Mesenchymal stem cell (in vitro differentiated cells and primary cell): Measurements from ENCODE around the gene BDKRB1.

Experiments
- DNase-seq: peaks from one replicate; pipeline ENCODE4 v3.0.0-alpha.2; 2013
- H2AFZ ChIP-seq: one replicate; pipeline ENCODE4 v1.6.1; 2013; ENCODE audit warnings: low read depth, mild to moderate bottlenecking, control low read depth, inconsistent platforms, low read length, moderate library complexity
- H2AK5ac ChIP-seq: 2 replicates; pipeline ENCODE4 v1.6.1; 2013; ENCODE audit warnings: low read length, moderate library complexity, mild to moderate bottlenecking, inconsistent platforms; ENCODE audit not compliant: severe bottlenecking
- H2BK120ac ChIP-seq: one replicate; pipeline ENCODE4 v1.6.1; 2013; ENCODE audit warnings: low read depth, mild to moderate bottlenecking, inconsistent platforms, low read length, moderate library complexity
- H2BK12ac ChIP-seq, 2 experiments: one replicate each; pipeline ENCODE4 v1.6.1; 2013; ENCODE audit warnings: inconsistent platforms in 2 of 2, low read length in 2 of 2, mild to moderate bottlenecking in 2 of 2, moderate library complexity in 2 of 2, control low read depth in 1 of 2
- H2BK15ac ChIP-seq: one replicate; pipeline ENCODE4 v1.6.1; 2013; ENCODE audit warnings: mild to moderate bottlenecking, low read depth, inconsistent platforms; ENCODE audit not compliant: poor library complexity, severe bottlenecking
- H2BK5ac ChIP-seq: 2 replicates; pipeline ENCODE4 v1.6.1; 2013; ENCODE audit warnings: low read depth, mild to moderate bottlenecking, low read length, control low read depth, inconsistent platforms; ENCODE audit not compliant: poor library complexity, severe bottlenecking
- H3K14ac ChIP-seq, 2 experiments: one replicate each; pipeline ENCODE4 v1.6.1; 2013; ENCODE audit warnings: inconsistent platforms in 2 of 2, low read length in 2 of 2, control low read depth in 1 of 2, mild to moderate bottlenecking in 1 of 2, moderate library complexity in 1 of 2
- H3K18ac ChIP-seq, 2 experiments: one replicate each; pipeline ENCODE4 v1.6.1; 2013; ENCODE audit warnings: inconsistent platforms in 2 of 2, low read length in 2 of 2, control low read depth in 1 of 2, low read depth in 1 of 2, mild to moderate bottlenecking in 1 of 2
- H3K23ac ChIP-seq, 2 experiments: one replicate each; pipeline ENCODE4 v1.6.1; 2013; ENCODE audit warnings: inconsistent platforms in 2 of 2, low read length in 2 of 2, mild to moderate bottlenecking in 2 of 2, moderate library complexity in 2 of 2, control low read depth in 1 of 2
- H3K27ac ChIP-seq: 2 replicates; pipeline ENCODE4 v1.5.1; 2013; ENCODE audit warnings: mild to moderate bottlenecking, moderate library complexity, low read length, control low read depth, inconsistent platforms; ENCODE audit not compliant: poor library complexity, severe bottlenecking
- H3K27me3 ChIP-seq, 2 experiments: 2 replicates each; pipeline versions ENCODE4 v1.6.1 to v1.7.0; 2013; ENCODE audit warnings: low read length in 2 of 2, mild to moderate bottlenecking in 2 of 2, moderate library complexity in 2 of 2, control low read depth in 1 of 2, inconsistent platforms in 1 of 2; ENCODE audit not compliant: control insufficient read depth in 1 of 2, insufficient read depth in 1 of 2
- H3K36me3 ChIP-seq, 2 experiments: 2 replicates each; pipeline versions ENCODE4 v1.6.1 to v1.7.0; 2013; ENCODE audit warnings: low read length in 2 of 2, control low read depth in 1 of 2, inconsistent platforms in 1 of 2, low read depth in 1 of 2, mild to moderate bottlenecking in 1 of 2; ENCODE audit not compliant: insufficient read depth in 2 of 2, control insufficient read depth in 1 of 2
- H3K4ac ChIP-seq, 2 experiments: one replicate each; pipeline ENCODE4 v1.6.1; 2013; ENCODE audit warnings: inconsistent platforms in 2 of 2, low read length in 2 of 2, mild to moderate bottlenecking in 2 of 2, moderate library complexity in 2 of 2, control low read depth in 1 of 2, low read depth in 1 of 2
- H3K4me1 ChIP-seq: 2 replicates; pipeline ENCODE4 v1.6.1; 2013; ENCODE audit warnings: low read depth, low read length, control low read depth; ENCODE audit not compliant: control insufficient read depth, insufficient read depth
- H3K4me2 ChIP-seq: 2 replicates; pipeline ENCODE4 v1.6.1; 2013; ENCODE audit warnings: low read length, mild to moderate bottlenecking, inconsistent platforms; ENCODE audit not compliant: poor library complexity, severe bottlenecking
- H3K4me3 ChIP-seq, 2 experiments: 2 replicates each; pipeline versions ENCODE4 v1.5.1 to v1.7.0; 2013; ENCODE audit warnings: low read length in 2 of 2, mild to moderate bottlenecking in 2 of 2, control low read depth in 1 of 2, low read depth in 1 of 2; ENCODE audit not compliant: insufficient read depth in 1 of 2
- H3K79me1 ChIP-seq: replicated peaks from 2 replicates; pipeline ENCODE4 v1.6.1; 2013; ENCODE audit warnings: mild to moderate bottlenecking, control low read depth, low read length, inconsistent platforms; ENCODE audit not compliant: poor library complexity, severe bottlenecking
- H3K9ac ChIP-seq: 2 replicates; pipeline ENCODE4 v1.7.0; 2013; ENCODE audit warnings: mild to moderate bottlenecking, low read length, moderate library complexity
- H3K9me3 ChIP-seq: 2 replicates; pipeline ENCODE4 v1.7.0; 2013; ENCODE audit warnings: mild to moderate bottlenecking, low read length; ENCODE audit not compliant: control insufficient read depth
- H4K8ac ChIP-seq: one replicate; pipeline ENCODE4 v1.6.1; 2013; ENCODE audit warnings: inconsistent platforms, mild to moderate bottlenecking, low read length, moderate library complexity
- H4K91ac ChIP-seq: one replicate; pipeline ENCODE4 v1.6.1; 2013; ENCODE audit warnings: mild to moderate bottlenecking, low read length, inconsistent platforms
- WGBS: methylation state at CpG from one replicate; pipeline ENCODE4 v1.1.7; 2013; ENCODE audit warnings: mixed read lengths; 5-methylcytosine and 5-hydroxymethylcytosine counted together

The BDKRB1 gene

GRCh38 chr14:96257056-96257455 is 1.0 kb downstream of the BDKRB1 start:
- Histone ChIP-seq H2AK5ac (peak overlapping the region; percentile 20), H2AFZ (no peak overlapping the region), H3K23ac (no peak overlapping the region), H3K18ac (peak overlapping the region in 1 of 2 experiments; percentile 69), H3K9ac (peak overlapping the region; percentile 92), H3K79me1 (peaks cover 9% of the 10 kb centered on the region), H3K4me1 (peaks cover 21% of the 10 kb centered on the region), H3K4me3 (peak overlapping the region in 1 of 2 experiments; percentile 67), H4K8ac (no peak overlapping the region), H3K36me3 (peaks cover 11 to 30% of the 10 kb centered on the region in 2 experiments), H3K27ac (no peak overlapping the region), H3K14ac (no peak overlapping the region), H2BK120ac (no peak overlapping the region), H2BK5ac (no peak overlapping the region), H3K27me3 (no peaks in the 10 kb centered on the region), H2BK12ac (peak overlapping the region; percentile 79 to 93), H2BK15ac (no peak overlapping the region), H3K4me2 (no peak overlapping the region), H4K91ac (no peak overlapping the region), H3K9me3 (peaks cover 14% of the 10 kb centered on the region), H3K4ac (peak overlapping the region; percentile 20 to 42)
- WGBS: 91% methylated on average over 8 of the region's 8 CpGs
- no peak for DNase-seq

GRCh38 chr14:96257900-96258299 is 1.9 kb downstream of the BDKRB1 start:
- peaks cover 9 to 39% of the 10 kb centered on the region in 2 experiments for H3K36me3 ChIP-seq
- no peak overlapping the region for H3K4ac ChIP-seq
- peaks cover 14% of the 10 kb centered on the region for H3K9me3 ChIP-seq
- no peak overlapping the region for H3K4me2 ChIP-seq
- peak overlapping the region; percentile 42 for H2BK120ac ChIP-seq
- H3K9ac ChIP-seq: peak overlapping the region; percentile 92
- peak overlapping the region; percentile 3 for H2BK5ac ChIP-seq
- H2AK5ac ChIP-seq: no peak overlapping the region
- H2AFZ ChIP-seq: no peak overlapping the region
- peak overlapping the region in 1 of 2 experiments; percentile 67 for H3K4me3 ChIP-seq
- no peak overlapping the region for H3K23ac ChIP-seq
- H3K27me3 ChIP-seq: no peaks in the 10 kb centered on the region
- H3K4me1 ChIP-seq: peaks cover 14% of the 10 kb centered on the region
- H3K79me1 ChIP-seq: peaks cover 8% of the 10 kb centered on the region
- no peak overlapping the region for H4K91ac ChIP-seq
- DNase-seq: no peak
- no peak overlapping the region for H2BK15ac ChIP-seq
- H3K18ac ChIP-seq: no peak overlapping the region
- H3K27ac ChIP-seq: no peak overlapping the region
- no peak overlapping the region for H3K14ac ChIP-seq
- H4K8ac ChIP-seq: no peak overlapping the region
- no peak overlapping the region for H2BK12ac ChIP-seq

- Histone ChIP-seq H3K14ac (no peak overlapping the region), H3K4me1 (peaks cover 8% of the 10 kb centered on the region), H3K4ac (no peak overlapping the region), H2BK120ac (no peak overlapping the region), H3K18ac (no peak overlapping the region), H3K4me2 (no peak overlapping the region), H3K9ac (no peak overlapping the region), H3K23ac (no peak overlapping the region), H3K27me3 (no peaks in the 10 kb centered on the region), H2AK5ac (no peak overlapping the region), H2AFZ (no peak overlapping the region), H2BK5ac (no peak overlapping the region), H3K79me1 (peaks cover 21% of the 10 kb centered on the region), H4K91ac (no peak overlapping the region), H3K36me3 (peaks cover 23 to 64% of the 10 kb centered on the region in 2 experiments), H3K4me3 (no peak overlapping the region), H3K27ac (no peak overlapping the region), H2BK15ac (no peak overlapping the region), H2BK12ac (no peak overlapping the region), H4K8ac (no peak overlapping the region), H3K9me3 (peaks cover 14% of the 10 kb centered on the region)
- DNase-seq: peak; percentile 86
- WGBS: 23% methylated on average over 2 of the region's 2 CpGs
These were observed 4.4 kb downstream of the BDKRB1 start for GRCh38 chr14:96260341-96260821.

GRCh38 chr14:96261053-96261452 is 5.0 kb downstream of the BDKRB1 start:
- Histone ChIP-seq H2BK120ac (no peak overlapping the region), H2AFZ (no peak overlapping the region), H3K27me3 (no peaks in the 10 kb centered on the region), H4K8ac (no peak overlapping the region), H2AK5ac (no peak overlapping the region), H3K4me2 (no peak overlapping the region), H2BK15ac (no peak overlapping the region), H2BK5ac (no peak overlapping the region), H2BK12ac (no peak overlapping the region), H3K9ac (no peak overlapping the region), H3K23ac (no peak overlapping the region), H3K4me3 (no peak overlapping the region), H4K91ac (peak overlapping the region; percentile 73), H3K14ac (no peak overlapping the region), H3K27ac (no peak overlapping the region), H3K36me3 (peaks cover 23 to 68% of the 10 kb centered on the region in 2 experiments), H3K4ac (peak overlapping the region; percentile 40 to 78), H3K18ac (peak overlapping the region in 1 of 2 experiments; percentile 45), H3K4me1 (peaks cover 13% of the 10 kb centered on the region), H3K9me3 (peaks cover 14% of the 10 kb centered on the region), H3K79me1 (peaks cover 25% of the 10 kb centered on the region)
- 69% methylated on average over 2 of the region's 5 CpGs for whole genome bisulfite sequencing
- DNase-seq: peak; percentile 47
